Superior temporal gyrus (tissue), 1 donor: ENCODE data around the gene IL36G.

Source experiments
- DNase-seq: peaks from one replicate; pipeline ENCODE4 v3.0.0-alpha.2; 2016; ENCODE audit errors: extremely low spot score

Gene IL36G

GRCh38 chr2:113018509-113018908, 40.7 kb downstream of the IL36G start:
- DNase-seq, result no peak

DNA sequence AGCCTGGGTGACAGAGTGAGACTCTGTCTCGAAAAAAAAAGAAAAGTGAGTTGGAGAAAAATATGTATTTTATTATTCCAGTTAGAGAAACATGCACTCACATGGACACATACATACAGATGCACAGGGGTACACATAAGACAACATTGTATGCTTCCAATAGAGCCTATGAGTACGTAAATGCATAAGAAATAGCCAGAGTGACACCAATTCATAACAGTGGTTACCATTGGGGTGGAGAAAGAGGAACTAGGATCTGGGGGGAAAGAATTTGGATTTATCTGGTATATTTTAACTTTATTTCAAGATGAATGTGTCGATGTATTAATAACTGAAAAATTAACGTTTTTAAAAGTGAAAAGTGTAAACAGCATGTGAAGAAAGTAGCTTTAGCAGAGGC, 43.5 kb downstream of the IL36G start:
- no peak for DNase-seq

DNA sequence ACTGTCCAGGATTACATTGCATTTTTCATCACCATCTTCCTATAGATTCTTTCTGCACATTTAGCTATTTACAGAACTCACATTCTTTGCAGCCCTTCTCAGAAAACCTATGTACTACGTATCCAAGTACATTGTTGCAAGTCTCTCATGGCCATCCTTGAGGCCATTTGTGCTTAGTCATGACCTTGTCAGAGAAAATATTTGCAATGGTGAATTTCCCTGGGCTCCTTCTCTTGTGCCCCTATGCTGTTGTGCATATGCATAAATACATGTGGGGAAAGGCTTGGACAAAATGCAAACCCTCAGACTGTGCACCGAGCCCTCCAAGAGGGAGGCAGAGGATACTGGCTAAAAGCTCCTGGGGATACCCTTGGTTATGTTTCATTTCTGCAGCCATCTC, 47.0 kb downstream of the IL36G start:
- no peak for DNase-seq

DNA sequence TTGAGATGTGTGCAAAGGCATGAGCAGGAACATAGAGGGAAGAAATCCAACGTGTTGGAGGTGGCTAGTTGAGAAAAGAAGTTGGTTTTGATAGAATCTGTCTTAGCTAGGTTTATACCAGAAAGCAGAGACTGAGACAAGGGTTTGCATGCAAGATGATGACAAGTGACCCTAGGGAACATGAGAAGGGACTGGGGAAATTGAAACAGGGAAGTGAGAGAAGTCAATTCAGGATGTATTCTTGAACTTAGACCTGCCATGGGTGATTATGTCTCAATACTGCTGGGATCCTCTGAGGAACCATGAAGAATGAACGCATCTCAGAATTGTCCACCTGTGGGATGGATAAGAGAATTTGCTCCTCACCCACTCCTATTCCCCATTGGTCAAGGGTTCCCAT, 47.9 kb downstream of the IL36G start:
- no peak for DNase-seq

DNA sequence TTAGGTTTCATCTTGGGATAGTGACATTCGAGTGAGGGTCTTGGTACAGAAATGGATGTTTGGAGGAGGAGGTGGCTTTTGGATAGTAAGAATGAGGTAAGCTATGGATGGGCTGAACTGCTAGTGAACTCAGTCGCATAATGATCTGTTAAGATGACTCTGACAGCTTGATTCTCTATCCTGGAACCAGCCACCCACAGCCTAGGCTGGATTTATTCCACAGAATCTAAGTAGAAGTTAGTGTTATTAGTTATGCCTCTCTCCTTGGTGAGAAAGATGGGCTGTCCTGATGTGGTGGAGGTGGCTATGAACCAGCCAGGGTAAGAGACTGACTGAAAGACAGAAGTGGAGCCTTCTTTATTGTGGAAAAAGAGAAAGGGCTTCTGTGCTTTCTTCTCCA, 49.9 kb downstream of the IL36G start:
- DNase-seq, result no peak

DNA sequence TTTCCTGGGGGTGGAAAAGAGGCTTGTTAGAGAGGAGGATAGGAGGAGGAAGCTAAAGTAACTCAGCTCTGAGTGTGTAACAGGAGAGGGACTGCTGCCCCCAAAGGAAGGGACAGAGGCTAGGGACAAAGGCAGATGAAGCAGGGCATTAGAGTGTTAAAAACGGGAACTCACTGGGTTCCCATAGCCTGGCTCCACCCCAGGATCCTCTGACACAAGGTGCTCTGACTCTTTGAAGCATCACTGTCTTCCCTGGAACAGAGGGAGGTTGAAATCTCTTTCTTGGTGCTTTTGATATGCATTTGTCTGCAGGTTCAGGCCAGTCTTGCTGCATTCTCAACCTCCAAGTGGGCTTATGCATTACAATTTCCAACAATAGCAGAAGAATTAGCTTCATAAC, 50.3 kb downstream of the IL36G start:
- no peak for DNase-seq

- DNase-seq, result no peak
These were observed 54.9 kb downstream of the IL36G start for GRCh38 chr2:113032737-113033136.

GRCh38 chr2:113034016-113034415, 56.2 kb downstream of the IL36G start:
- no peak for DNase-seq
